ENCODE data around the gene GPX2.

Gene GPX2

GRCh38 chr14:64912261-64912660 lies 30.3 kb downstream of the GPX2 start:
- DNase-seq: no peak

GRCh38 chr14:64910847-64911495 lies 31.6 kb downstream of the GPX2 start:
- DNase-seq: peak; percentile 75

GRCh38 chr14:64906022-64906421 lies 36.5 kb downstream of the GPX2 start:
- DNase-seq: no peak

GRCh38 chr14:64899958-64900357 lies 42.6 kb downstream of the GPX2 start:
- no peak for DNase-seq

- DNase-seq: peak; percentile 89
Observed at GRCh38 chr14:64891839-64892375, 50.6 kb downstream of the GPX2 start.

GRCh38 chr14:64891173-64891838 lies 51.2 kb downstream of the GPX2 start:
- peak; percentile 89 for DNase-seq

GRCh38 chr14:64889352-64889751 lies 53.2 kb downstream of the GPX2 start:
- DNase-seq: no peak

Data from NCI-H1694 treated with DMSO at 0.1 percent for 48 hours (cell line).